ENCODE results near the gene CBLB.

CBLB gene

DNA sequence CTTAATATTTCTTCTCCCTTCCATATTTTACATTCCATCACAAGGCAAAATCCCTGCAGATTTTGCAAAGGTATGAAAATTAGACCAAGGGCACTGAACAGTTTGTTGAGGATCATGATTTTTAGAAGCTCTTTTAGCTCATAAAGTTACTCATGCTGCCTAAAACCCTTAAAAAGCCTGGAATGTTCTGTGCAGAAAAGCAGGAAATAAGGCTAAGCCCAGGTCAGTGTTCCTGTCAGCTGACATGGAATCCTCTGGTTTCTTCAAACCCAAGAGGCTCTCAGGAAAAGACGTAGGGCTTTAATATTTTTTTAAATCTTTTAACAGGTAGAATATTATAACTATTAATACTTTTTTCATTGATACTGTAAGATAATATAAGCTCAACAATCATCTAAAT lies 8.2 kb downstream of the CBLB start:
- no peaks in the 10 kb centered on the region; the same call in 1 of the 2 replicates for H3K9me3 ChIP-seq (ENCODE audit: low read depth, low read length)
- H3K9ac ChIP-seq (ENCODE audit: insufficient read length) = no peak overlapping the region
- no peak overlapping the region for H3K27ac ChIP-seq
- no peak for TF ChIP-seq POLR2AphosphoS5 (IDR thresholded peaks at IDR 0.05; ENCODE audit: borderline replicate concordance, low read depth, low read length)
- no peak for TF ChIP-seq FOXP2 (optimal IDR thresholded peaks at IDR 0.05; ENCODE audit: control extremely low read depth, extremely low read length, insufficient read depth)
- TF ChIP-seq EZH2 (IDR thresholded peaks at IDR 0.05) = no peak
- H3K4me3 ChIP-seq = no peak overlapping the region
- peaks cover 5% of the 10 kb centered on the region; the same call in 1 of the 2 replicates for H3K36me3 ChIP-seq (ENCODE audit: insufficient read depth, low read length)
- no peak for DNase-seq (ENCODE audit: low read depth, low spot score)

DNA sequence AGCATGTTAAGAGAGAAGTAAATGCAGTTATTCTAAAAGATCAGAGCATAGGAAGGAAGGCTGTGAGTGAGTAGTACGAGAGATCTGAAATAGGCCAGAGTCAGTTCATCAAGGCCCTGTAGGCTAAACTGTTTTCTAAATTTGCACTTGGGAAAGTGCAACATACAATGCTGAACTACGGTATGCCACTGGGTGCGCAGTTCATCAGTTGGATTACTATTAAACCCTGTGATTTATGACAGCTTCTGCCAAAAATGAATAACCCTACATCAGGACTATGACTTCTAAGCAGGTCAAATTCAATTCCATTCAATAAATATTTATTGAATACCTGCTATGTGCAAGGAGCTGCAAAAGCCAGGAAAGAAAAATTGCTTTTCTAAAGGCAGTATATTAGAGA lies 10.8 kb downstream of the CBLB start:
- Histone ChIP-seq H3K27ac (no peak overlapping the region), H3K9ac (ENCODE audit: insufficient read length) (no peak overlapping the region), H3K36me3 (ENCODE audit: insufficient read depth, low read length) (peaks cover 15% of the 10 kb centered on the region), H3K4me3 (no peak overlapping the region), H3K9me3 (ENCODE audit: low read depth, low read length) (no peaks in the 10 kb centered on the region; the same call in 1 of the 2 replicates)
- TF ChIP-seq EZH2 (IDR thresholded peaks at IDR 0.05) (no peak), POLR2AphosphoS5 (IDR thresholded peaks at IDR 0.05; ENCODE audit: borderline replicate concordance, low read depth, low read length) (no peak), FOXP2 (optimal IDR thresholded peaks at IDR 0.05; ENCODE audit: control extremely low read depth, extremely low read length, insufficient read depth) (no peak)
- no peak for DNase-seq (ENCODE audit: low read depth, low spot score)

DNA sequence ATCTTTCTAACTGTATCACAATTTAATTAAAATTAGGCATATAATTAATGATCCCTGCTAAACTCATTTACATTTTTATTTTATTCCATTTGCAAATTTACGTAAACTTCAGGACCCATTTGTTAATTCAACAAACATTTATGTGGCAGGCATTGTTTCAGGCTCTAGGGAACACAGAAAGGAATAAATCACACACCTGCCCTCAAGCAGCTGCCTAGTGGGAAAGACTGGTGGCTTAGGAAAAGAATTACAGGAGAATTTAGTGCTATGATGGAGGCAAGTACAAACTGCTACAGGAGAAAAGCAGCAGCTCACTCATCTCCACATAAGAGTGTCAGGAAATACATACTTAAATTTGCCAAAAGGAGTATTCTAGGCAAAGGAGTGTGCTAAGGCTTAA lies 11.2 kb downstream of the CBLB start:
- no peak for DNase-seq (ENCODE audit: low read depth, low spot score)
- no peak overlapping the region for H3K9ac ChIP-seq (ENCODE audit: insufficient read length)
- H3K4me3 ChIP-seq = no peak overlapping the region
- no peak for TF ChIP-seq POLR2AphosphoS5 (IDR thresholded peaks at IDR 0.05; ENCODE audit: borderline replicate concordance, low read depth, low read length)
- no peak for TF ChIP-seq EZH2 (IDR thresholded peaks at IDR 0.05)
- TF ChIP-seq FOXP2 (optimal IDR thresholded peaks at IDR 0.05; ENCODE audit: control extremely low read depth, extremely low read length, insufficient read depth) = no peak
- no peak overlapping the region for H3K27ac ChIP-seq
- peaks cover 18% of the 10 kb centered on the region for H3K36me3 ChIP-seq (ENCODE audit: insufficient read depth, low read length)
- H3K9me3 ChIP-seq (ENCODE audit: low read depth, low read length) = no peaks in the 10 kb centered on the region; the same call in 1 of the 2 replicates

DNA sequence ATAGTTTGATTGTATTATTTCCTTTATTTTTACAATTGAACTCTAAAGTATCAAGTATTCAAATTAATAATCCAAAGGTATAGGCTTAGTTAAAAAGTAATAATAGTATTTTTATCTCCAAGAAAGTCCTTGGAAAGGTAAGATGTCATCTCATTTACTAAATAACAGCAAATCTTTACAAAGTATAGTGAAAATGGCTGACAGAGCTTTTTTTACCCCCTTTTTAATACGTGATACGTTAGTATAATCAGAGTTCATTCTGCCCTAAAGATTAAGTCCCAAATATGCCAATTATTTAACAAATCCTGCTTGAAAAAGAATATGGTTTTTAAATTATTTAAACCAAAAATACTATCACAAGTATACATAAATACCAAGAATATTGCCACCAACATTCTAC lies 12.2 kb downstream of the CBLB start:
- DNase-seq (ENCODE audit: low read depth, low spot score) = no peak
- H3K9ac ChIP-seq (ENCODE audit: insufficient read length) = no peak overlapping the region
- TF ChIP-seq FOXP2 (optimal IDR thresholded peaks at IDR 0.05; ENCODE audit: control extremely low read depth, extremely low read length, insufficient read depth) = no peak
- TF ChIP-seq POLR2AphosphoS5 (IDR thresholded peaks at IDR 0.05; ENCODE audit: borderline replicate concordance, low read depth, low read length) = no peak
- no peak for TF ChIP-seq EZH2 (IDR thresholded peaks at IDR 0.05)
- no peaks in the 10 kb centered on the region; the same call in 1 of the 2 replicates for H3K9me3 ChIP-seq (ENCODE audit: low read depth, low read length)
- H3K27ac ChIP-seq = no peak overlapping the region
- H3K4me3 ChIP-seq = no peak overlapping the region
- peaks cover 18% of the 10 kb centered on the region for H3K36me3 ChIP-seq (ENCODE audit: insufficient read depth, low read length)

DNA sequence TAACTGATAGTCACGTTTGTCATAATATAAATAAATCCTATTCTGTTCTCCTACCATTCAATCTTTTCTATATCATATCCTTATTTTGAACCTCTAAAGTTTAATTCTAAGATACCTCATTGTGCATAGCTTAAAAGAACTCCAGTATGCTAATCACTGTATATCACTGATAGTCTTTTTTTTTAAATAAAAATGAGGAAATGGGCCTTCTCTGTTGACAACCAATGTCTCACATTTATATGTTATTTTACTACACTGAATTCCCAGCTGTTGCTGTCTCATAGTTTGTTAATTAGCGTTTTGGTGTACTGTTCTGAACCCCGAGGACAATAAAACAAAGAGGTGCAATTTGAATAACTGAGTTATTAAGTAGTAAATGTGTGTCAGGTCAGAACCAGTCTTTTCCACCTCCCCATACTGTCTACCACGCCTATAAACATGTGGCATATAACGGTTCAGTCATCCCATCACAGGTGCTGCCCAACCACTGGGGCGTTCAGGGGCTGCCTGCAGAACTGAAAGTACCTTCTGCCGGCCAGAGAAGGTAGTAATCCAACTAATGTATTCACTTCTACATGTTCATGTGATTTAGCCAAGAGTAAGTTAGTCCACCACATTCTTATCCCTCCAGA lies 14.9 kb downstream of the CBLB start:
- no peak overlapping the region for H3K9ac ChIP-seq (ENCODE audit: insufficient read length)
- H3K9me3 ChIP-seq (ENCODE audit: low read depth, low read length) = no peaks in the 10 kb centered on the region
- no peak overlapping the region for H3K4me3 ChIP-seq
- H3K27ac ChIP-seq = no peak overlapping the region
- peaks cover 24% of the 10 kb centered on the region for H3K36me3 ChIP-seq (ENCODE audit: insufficient read depth, low read length)
- TF ChIP-seq POLR2AphosphoS5 (IDR thresholded peaks at IDR 0.05; ENCODE audit: borderline replicate concordance, low read depth, low read length) (no peak), EZH2 (IDR thresholded peaks at IDR 0.05) (no peak), FOXP2 (optimal IDR thresholded peaks at IDR 0.05; ENCODE audit: control extremely low read depth, extremely low read length, insufficient read depth) (no peak)
- no peak for DNase-seq (ENCODE audit: low read depth, low spot score)

DNA sequence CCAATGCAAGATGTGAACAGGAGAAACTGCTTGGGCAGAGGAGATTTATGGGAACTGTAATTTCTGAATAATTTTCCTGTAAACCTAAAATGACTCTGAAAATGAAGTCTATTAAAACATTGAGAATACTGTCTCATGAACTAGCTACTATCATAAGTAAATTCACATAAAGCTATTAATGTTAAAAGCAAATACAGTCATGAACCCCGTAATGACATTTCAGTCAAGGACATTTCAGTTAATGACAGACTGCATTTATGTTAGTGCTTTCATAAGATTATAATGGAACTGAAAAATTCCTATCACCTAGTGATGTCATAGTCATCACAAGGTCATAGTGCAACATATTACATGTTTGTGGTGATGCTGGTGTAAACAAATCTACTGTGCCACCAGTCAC lies 17.2 kb downstream of the CBLB start:
- H3K4me3 ChIP-seq = no peak overlapping the region
- TF ChIP-seq EZH2 (IDR thresholded peaks at IDR 0.05) (no peak), POLR2AphosphoS5 (IDR thresholded peaks at IDR 0.05; ENCODE audit: borderline replicate concordance, low read depth, low read length) (no peak)
- H3K9me3 ChIP-seq (ENCODE audit: low read depth, low read length) = no peaks in the 10 kb centered on the region
- DNase-seq (ENCODE audit: low read depth, low spot score) = no peak
- peaks cover 24% of the 10 kb centered on the region for H3K36me3 ChIP-seq (ENCODE audit: insufficient read depth, low read length)
- H3K9ac ChIP-seq (ENCODE audit: insufficient read length) = no peak overlapping the region
- H3K27ac ChIP-seq = no peak overlapping the region

DNA sequence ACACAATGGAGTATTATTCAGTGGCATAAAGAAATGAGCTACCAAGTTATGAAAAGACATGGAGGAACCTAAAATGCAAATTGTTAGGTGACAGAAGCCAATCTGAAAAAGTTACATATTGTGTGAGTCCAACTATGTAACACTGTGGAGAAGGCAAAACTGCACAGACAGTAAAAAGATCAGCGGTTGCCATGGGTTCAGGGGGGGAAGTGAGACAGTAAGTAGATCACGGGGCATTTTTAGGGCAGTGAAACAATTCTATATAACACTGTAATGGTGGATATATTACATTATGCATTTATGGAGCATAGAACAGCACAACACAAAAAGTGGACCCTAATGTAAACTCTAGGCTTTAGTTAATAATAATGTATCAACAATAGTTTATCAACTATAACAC lies 17.6 kb downstream of the CBLB start:
- Histone ChIP-seq H3K9ac (ENCODE audit: insufficient read length) (no peak overlapping the region), H3K4me3 (no peak overlapping the region), H3K36me3 (ENCODE audit: insufficient read depth, low read length) (peaks cover 24% of the 10 kb centered on the region), H3K27ac (no peak overlapping the region), H3K9me3 (ENCODE audit: low read depth, low read length) (no peaks in the 10 kb centered on the region)
- TF ChIP-seq FOXP2 (optimal IDR thresholded peaks at IDR 0.05; ENCODE audit: control extremely low read depth, extremely low read length, insufficient read depth) (no peak), POLR2AphosphoS5 (IDR thresholded peaks at IDR 0.05; ENCODE audit: borderline replicate concordance, low read depth, low read length) (no peak), EZH2 (IDR thresholded peaks at IDR 0.05) (no peak)
- no peak for DNase-seq (ENCODE audit: low read depth, low spot score)

DNA sequence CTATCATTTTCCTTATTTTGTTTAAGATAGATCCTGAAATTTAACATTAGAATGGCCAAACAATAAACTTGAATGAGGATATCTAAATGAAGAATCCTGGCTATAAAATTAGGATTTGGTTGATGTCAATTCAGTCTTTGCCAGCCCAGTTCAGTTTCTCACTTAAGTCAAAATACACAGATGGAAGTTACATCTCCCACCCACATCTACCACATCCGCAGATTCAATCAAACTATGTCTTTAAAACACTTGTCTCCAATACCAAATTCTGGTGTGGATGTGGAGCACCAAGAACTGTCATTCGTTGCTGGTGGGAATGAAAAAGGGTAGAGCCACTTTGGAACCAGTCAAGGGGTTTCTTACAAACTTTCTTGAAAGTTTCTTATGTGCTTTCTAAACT lies 18.2 kb downstream of the CBLB start:
- no peak overlapping the region for H3K4me3 ChIP-seq
- TF ChIP-seq EZH2 (IDR thresholded peaks at IDR 0.05) = no peak
- no peak for TF ChIP-seq FOXP2 (optimal IDR thresholded peaks at IDR 0.05; ENCODE audit: control extremely low read depth, extremely low read length, insufficient read depth)
- TF ChIP-seq POLR2AphosphoS5 (IDR thresholded peaks at IDR 0.05; ENCODE audit: borderline replicate concordance, low read depth, low read length) = no peak
- no peak overlapping the region for H3K27ac ChIP-seq
- H3K9me3 ChIP-seq (ENCODE audit: low read depth, low read length) = no peaks in the 10 kb centered on the region
- peaks cover 24% of the 10 kb centered on the region for H3K36me3 ChIP-seq (ENCODE audit: insufficient read depth, low read length)
- no peak overlapping the region for H3K9ac ChIP-seq (ENCODE audit: insufficient read length)
- DNase-seq (ENCODE audit: low read depth, low spot score) = no peak

DNA sequence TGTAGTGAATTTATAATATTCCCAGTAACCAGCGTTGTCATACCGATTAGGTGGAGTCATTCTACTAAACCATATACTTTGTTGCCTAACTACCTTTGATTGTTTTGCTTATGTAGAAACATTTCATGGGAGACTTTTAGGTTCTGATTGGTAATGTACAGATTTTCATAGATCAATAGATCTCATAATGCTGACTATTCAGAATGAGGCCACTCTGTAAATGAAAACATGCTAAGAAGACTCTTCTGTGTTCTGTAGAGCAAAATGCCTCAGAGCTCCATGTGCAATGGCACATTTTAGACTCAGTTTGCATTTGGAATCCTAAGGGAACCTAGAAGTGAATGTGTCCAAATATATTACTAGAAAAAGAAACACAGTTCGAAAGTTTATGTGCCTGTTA lies 20.0 kb downstream of the CBLB start:
- Histone ChIP-seq H3K9me3 (ENCODE audit: low read depth, low read length) (no peaks in the 10 kb centered on the region), H3K9ac (ENCODE audit: insufficient read length) (no peak overlapping the region), H3K27ac (no peak overlapping the region), H3K4me3 (no peak overlapping the region), H3K36me3 (ENCODE audit: insufficient read depth, low read length) (peaks cover 18% of the 10 kb centered on the region)
- TF ChIP-seq EZH2 (IDR thresholded peaks at IDR 0.05) = no peak
- DNase-seq (ENCODE audit: low read depth, low spot score) = no peak
